Muscle of back (tissue), 10 donors: ENCODE results near the gene ZBTB38. TPM values are rescaled to one million over a fixed set of nuclear protein-coding genes. Genes with fewer than 3 reads are reported as not detected.

ENCODE experiments used
- polyA plus RNA-seq, 10 donors: library from polyadenylated mRNA; unstranded; fragments of 120-200 nt; gene quantifications; one replicate each; pipeline ENCODE4 v1.2.1, GENCODE V29; 2013; ENCODE audit not compliant: insufficient read length in 10 of 10

ZBTB38 gene
- polyA plus RNA-seq, 10 donors: 17.1 to 26.0 (median 21.3) TPM

Other genes starting within 250 kb of the ZBTB38 start
- 10 to 100 TPM; 18.8 to 23.7 (median 21.5) TPM for gene PXYLP1, start 136.7 kb upstream of the ZBTB38 start, polyA plus RNA-seq
- gene RASA2, start 118.5 kb downstream of the ZBTB38 start, polyA plus RNA-seq: 10 to 100 TPM in 8 of 10 donors, 1 to 10 TPM in 2; 6.7 to 17.4 (median 12.1) TPM